PFSK-1 (cell line): Measurements from ENCODE around the gene MTMR12.

Experiments
- FOXP2 ChIP-seq: optimal IDR thresholded peaks from 2 replicates; pipeline ENCODE3; 2011; ENCODE audit warnings: borderline replicate concordance, control low read depth, inconsistent platforms; ENCODE audit not compliant: insufficient read depth; ENCODE audit errors: extremely low read length, extremely low read depth
- POLR2AphosphoS5 ChIP-seq: IDR thresholded peaks from 2 replicates; pipeline ENCODE4 v1.6.1; 2012; ENCODE audit warnings: low read depth, mild to moderate bottlenecking, control low read depth, low read length, moderate library complexity
- SIN3A ChIP-seq: IDR thresholded peaks from 2 replicates; pipeline ENCODE4 v1.6.1; 2012; ENCODE audit warnings: mild to moderate bottlenecking, low read length, moderate library complexity, borderline replicate concordance; ENCODE audit not compliant: insufficient read depth
- TAF1 ChIP-seq: IDR thresholded peaks from 2 replicates; pipeline ENCODE4 v1.6.1; 2012; ENCODE audit warnings: low read length, control low read depth, borderline replicate concordance; ENCODE audit not compliant: insufficient read depth
- TF ChIP-seq, protein P1 (sequence below), 2 experiments: IDR thresholded peaks; 2 replicates each; pipeline versions ENCODE4 v1.6.1 to v1.8.0; 2011 to 2012; ENCODE audit warnings: low read depth in 2 of 2, low read length in 2 of 2, control low read depth in 1 of 2, inconsistent platforms in 1 of 2, mild to moderate bottlenecking in 1 of 2, moderate library complexity in 1 of 2; ENCODE audit not compliant: insufficient read depth in 1 of 2

Gene MTMR12

DNA sequence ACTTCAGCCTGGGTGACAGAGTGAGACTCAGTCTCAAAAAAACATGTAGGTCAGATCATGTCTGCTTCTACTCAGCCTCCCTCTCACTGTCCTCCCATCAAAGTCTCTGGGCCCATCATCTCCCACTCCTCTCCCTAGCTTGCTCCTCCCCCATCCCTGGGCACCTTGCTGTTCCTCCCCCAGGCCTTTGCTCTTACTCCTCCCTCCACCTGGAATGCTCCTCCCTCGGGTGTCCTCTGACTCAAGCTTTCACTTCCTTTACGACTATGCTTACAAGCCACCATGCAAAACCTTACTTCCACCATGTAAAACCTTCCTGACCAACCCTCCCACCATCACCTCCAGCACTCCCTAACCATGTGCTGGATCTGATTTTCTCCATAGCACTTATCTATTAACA is 51.5 kb downstream of the MTMR12 start:
- TF ChIP-seq SIN3A, result no peak

DNA sequence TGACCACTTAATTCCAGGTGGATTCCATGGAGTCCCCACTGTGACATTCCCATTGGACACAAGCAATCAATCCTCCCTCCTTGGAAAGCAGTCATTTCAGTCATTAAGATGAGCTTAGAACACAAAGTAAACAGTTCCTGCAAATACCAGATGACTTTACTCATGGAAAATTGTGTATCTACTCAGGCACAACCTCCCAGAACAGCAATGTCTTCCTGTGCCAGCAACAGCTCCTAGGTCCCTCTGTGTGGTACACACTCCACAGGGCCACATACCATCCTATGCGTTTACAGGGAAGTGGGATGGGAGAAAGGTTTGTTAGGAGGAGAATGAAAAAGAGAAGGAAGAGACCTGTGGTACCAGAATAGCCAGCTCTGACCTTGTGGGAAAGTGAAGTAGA is 53.7 kb downstream of the MTMR12 start:
- no peak for TF ChIP-seq FOXP2
- TF ChIP-seq SIN3A, result no peak
- TF ChIP-seq TAF1, result no peak
- TF ChIP-seq POLR2AphosphoS5, result no peak
- TF ChIP-seq, protein P1, sequence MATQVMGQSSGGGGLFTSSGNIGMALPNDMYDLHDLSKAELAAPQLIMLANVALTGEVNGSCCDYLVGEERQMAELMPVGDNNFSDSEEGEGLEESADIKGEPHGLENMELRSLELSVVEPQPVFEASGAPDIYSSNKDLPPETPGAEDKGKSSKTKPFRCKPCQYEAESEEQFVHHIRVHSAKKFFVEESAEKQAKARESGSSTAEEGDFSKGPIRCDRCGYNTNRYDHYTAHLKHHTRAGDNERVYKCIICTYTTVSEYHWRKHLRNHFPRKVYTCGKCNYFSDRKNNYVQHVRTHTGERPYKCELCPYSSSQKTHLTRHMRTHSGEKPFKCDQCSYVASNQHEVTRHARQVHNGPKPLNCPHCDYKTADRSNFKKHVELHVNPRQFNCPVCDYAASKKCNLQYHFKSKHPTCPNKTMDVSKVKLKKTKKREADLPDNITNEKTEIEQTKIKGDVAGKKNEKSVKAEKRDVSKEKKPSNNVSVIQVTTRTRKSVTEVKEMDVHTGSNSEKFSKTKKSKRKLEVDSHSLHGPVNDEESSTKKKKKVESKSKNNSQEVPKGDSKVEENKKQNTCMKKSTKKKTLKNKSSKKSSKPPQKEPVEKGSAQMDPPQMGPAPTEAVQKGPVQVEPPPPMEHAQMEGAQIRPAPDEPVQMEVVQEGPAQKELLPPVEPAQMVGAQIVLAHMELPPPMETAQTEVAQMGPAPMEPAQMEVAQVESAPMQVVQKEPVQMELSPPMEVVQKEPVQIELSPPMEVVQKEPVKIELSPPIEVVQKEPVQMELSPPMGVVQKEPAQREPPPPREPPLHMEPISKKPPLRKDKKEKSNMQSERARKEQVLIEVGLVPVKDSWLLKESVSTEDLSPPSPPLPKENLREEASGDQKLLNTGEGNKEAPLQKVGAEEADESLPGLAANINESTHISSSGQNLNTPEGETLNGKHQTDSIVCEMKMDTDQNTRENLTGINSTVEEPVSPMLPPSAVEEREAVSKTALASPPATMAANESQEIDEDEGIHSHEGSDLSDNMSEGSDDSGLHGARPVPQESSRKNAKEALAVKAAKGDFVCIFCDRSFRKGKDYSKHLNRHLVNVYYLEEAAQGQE (IDR thresholded peaks at IDR 0.05; ENCODE audit: insufficient read depth in 1 of 2, low read depth in 2 of 2, low read length in 2 of 2), result no peak

DNA sequence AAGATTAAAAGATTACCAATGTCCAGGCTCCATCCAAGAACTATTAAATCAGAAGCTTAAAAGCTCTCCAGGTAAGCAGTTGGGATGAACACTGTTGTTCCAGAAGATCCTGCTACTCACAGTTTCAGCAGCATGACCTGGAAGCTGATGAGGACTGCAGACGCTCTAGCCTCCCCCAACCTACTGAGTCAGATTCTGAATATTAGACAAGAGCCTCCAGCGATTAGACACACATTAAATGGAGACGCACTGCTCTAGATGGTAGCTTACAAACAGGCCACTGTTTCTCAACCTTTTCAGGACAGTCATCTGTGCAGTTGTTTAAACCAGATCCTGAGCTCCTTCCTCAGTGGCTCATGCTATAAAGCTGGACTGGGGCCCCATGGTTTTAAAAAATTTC is 54.3 kb downstream of the MTMR12 start:
- no peak for TF ChIP-seq TAF1
- TF ChIP-seq, protein P1 (IDR thresholded peaks at IDR 0.05; ENCODE audit: insufficient read depth in 1 of 2, low read depth in 2 of 2, low read length in 2 of 2), result no peak
- no peak for TF ChIP-seq FOXP2
- TF ChIP-seq POLR2AphosphoS5, result no peak

DNA sequence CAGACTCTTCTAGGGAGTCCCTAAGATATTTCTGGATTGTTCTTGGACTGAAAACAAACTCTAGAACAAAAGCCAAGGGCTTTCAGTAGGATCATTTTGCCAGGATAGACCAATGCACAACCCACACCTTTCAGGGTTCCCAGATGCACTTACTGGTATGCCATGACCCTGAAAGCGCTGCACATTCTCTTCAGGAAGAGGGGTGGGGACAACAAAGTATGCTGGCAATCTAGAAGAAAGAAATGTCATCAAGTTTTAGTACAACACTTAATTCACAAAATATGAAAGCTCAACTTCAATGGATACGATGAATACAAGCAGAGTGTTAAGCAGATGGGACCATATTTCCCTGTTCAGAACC is 57.2 kb downstream of the MTMR12 start:
- TF ChIP-seq FOXP2, result no peak
- TF ChIP-seq, protein P1 (IDR thresholded peaks at IDR 0.05; ENCODE audit: insufficient read depth in 1 of 2, low read depth in 2 of 2, low read length in 2 of 2), result no peak
- no peak for TF ChIP-seq SIN3A
- no peak for TF ChIP-seq POLR2AphosphoS5
- no peak for TF ChIP-seq TAF1

DNA sequence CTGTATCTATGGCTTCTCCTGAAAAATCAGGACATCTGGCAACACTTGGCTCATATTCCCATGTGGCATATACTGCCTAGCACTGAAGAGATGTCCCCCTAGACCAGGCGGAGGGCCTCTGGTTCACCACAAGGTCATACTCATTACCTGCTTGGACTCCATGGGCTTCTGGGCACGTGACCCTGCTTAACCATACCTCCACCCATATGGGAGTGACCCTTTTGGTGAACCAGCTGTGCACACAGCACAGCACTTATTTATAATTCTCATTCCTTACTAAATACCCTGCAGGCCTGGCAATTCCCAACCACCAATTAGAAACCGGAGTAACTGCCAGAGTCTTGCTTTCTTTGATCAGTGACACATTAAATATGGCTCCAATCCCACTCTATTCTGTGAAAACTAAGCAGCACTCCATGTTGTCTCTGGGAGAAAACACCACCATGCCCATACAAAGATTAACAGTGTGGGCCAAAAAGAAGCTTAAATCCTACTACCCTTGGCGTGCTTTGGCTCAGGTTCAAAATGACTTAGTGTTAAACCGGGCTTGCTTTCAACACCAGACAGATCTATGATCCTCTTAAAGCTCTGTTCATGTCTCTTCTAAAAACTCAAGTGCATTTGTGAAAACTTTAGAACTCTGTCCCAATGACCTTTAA is 57.7 kb downstream of the MTMR12 start:
- TF ChIP-seq SIN3A, result no peak

DNA sequence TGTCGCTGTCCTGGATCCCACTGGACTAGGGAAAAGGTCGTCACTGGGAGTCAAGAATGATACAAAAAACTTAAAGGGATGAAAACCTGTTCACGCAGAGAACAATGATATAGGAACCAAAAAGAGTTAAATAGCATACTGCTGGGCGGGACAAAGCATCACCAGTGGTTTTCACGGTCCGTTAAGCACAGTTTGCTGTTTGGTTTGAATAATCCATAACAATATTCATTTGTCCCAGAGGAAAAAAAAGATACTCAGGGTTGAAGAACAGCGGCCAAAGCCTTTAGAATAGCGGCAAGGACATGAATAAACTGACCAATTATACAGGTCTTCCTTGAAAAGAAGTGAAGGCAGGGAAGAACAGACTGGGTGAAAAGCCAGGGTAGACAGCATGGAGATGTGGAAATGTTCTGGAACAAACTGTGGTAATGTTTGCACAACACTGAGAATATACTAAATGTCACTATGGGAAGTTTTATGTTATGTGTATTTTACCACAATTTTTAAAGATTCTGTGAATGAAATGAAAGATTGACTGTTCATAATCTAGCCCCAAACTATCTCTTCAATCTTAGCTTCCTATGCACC is 60.8 kb downstream of the MTMR12 start:
- TF ChIP-seq FOXP2 (no peak), SIN3A (no peak), POLR2AphosphoS5 (no peak), TAF1 (no peak)
- TF ChIP-seq, protein P1 (IDR thresholded peaks at IDR 0.05; ENCODE audit: insufficient read depth in 1 of 2, low read depth in 2 of 2, low read length in 2 of 2), result no peak
